Neural progenitor cell (in vitro differentiated cells): Measurements from ENCODE around the gene PTK6.

Experiments
- EZH2 ChIP-seq: fragments of 200-600 bp; sonication (generic); IDR thresholded peaks from 2 replicates; pipeline ENCODE4 v1.6.1; 2017; ENCODE audit warnings: antibody characterized with exemption, mild to moderate bottlenecking, moderate library complexity
- TF ChIP-seq, protein P1 (sequence below): fragments of 200-600 bp; sonication (generic); IDR thresholded peaks from 2 replicates; pipeline ENCODE4 v1.5.1; 2017; ENCODE audit warnings: antibody characterized with exemption, mild to moderate bottlenecking

DNA sequence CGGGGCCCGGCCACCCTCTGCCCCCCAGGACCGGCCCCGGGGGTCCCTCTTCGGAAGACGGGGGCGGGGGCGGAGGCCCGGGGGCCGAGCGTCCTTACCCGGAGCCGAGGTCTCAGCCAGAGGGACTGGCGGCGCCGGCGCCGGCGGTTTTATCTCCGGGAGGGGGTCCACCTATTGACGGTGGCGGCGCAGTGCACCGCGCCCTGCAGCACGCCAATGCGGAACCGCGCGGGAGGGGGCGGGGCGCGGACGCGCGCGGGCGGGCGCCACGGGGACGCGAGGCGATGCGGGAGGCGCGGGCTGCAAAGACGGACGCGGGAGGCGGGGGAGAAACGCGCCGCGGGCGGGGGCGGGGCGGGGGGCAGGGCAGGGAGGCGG, 38.2 kb downstream of the PTK6 start, which contains the start of gene EEF1A2:
- peak; percentile 62 for TF ChIP-seq EZH2
- TF ChIP-seq, protein P1, sequence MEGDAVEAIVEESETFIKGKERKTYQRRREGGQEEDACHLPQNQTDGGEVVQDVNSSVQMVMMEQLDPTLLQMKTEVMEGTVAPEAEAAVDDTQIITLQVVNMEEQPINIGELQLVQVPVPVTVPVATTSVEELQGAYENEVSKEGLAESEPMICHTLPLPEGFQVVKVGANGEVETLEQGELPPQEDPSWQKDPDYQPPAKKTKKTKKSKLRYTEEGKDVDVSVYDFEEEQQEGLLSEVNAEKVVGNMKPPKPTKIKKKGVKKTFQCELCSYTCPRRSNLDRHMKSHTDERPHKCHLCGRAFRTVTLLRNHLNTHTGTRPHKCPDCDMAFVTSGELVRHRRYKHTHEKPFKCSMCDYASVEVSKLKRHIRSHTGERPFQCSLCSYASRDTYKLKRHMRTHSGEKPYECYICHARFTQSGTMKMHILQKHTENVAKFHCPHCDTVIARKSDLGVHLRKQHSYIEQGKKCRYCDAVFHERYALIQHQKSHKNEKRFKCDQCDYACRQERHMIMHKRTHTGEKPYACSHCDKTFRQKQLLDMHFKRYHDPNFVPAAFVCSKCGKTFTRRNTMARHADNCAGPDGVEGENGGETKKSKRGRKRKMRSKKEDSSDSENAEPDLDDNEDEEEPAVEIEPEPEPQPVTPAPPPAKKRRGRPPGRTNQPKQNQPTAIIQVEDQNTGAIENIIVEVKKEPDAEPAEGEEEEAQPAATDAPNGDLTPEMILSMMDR = peak; percentile 29
